Uterus (tissue), 4 donors: ENCODE results near the gene TRIM59. TPM values are rescaled to one million over a fixed set of nuclear protein-coding genes. Genes with fewer than 3 reads are reported as not detected.
A peak's percentile ranks its signal among the peaks of the same experiment; 100 is the strongest.

Experiments used
- DNase-seq, 2 donors: peaks; one replicate each; pipeline ENCODE4 v3.0.0-alpha.2; 2019 to 2020
- H3K27ac ChIP-seq, 2 donors: fragments of 200-600 bp; sonication (generic); 1 replicate in 1 of 2; 2 replicates in 1 of 2; pipeline ENCODE4 v1.5.1; 2016 to 2018
- H3K27me3 ChIP-seq, 2 donors: fragments of 200-600 bp; sonication (generic); one replicate each; pipeline ENCODE4 v1.5.1; 2018 to 2019; ENCODE audit warnings: control low read depth in 1 of 2
- H3K36me3 ChIP-seq, 2 donors: fragments of 200-600 bp; sonication (generic); one replicate each; pipeline ENCODE4 v1.5.1; 2019; ENCODE audit warnings: control low read depth in 1 of 2
- H3K4me1 ChIP-seq, 2 donors: fragments of 200-600 bp; sonication (generic); one replicate each; pipeline ENCODE4 v1.5.1; 2018 to 2019; ENCODE audit warnings: control low read depth in 1 of 2
- H3K4me3 ChIP-seq, 2 donors: fragments of 200-600 bp; sonication (generic); 1 replicate in 1 of 2; 2 replicates in 1 of 2; pipeline ENCODE4 v1.5.1; 2018 to 2019; ENCODE audit warnings: mild to moderate bottlenecking in 1 of 2
- H3K9me3 ChIP-seq, 2 donors: fragments of 200-600 bp; sonication (generic); one replicate each; pipeline ENCODE4 v1.5.1; 2019; ENCODE audit warnings: control low read depth in 1 of 2
- POLR2A ChIP-seq, 2 donors: fragments of 450-650 bp; IDR thresholded peaks; one replicate each; pipeline ENCODE4 v1.6.1; 2016; ENCODE audit warnings: antibody characterized with exemption in 2 of 2, mild to moderate bottlenecking in 1 of 2, moderate library complexity in 1 of 2
- intact Hi-C: fragments of 100-400 bp; cut with DNase I; formaldehyde crosslinking; loops from one replicate; pipeline ENCODE4 v1.15.1; 2023; ENCODE audit warnings: low total_unique reads
- total RNA-seq, 4 donors: library from RNA; depleted of rRNA in 3 of 4; stranded (reverse); fragments of >200 nt in 3 of 4; gene quantifications; one replicate each; pipeline versions ENCODE4 v1.1.0 to v1.2.4, GENCODE V29; 2014 to 2023
- TF ChIP-seq, protein P1 (sequence below), 4 experiments: fragments of 200-600 bp in 2 of 4; fragments of 450-650 bp in 2 of 4; sonication (generic) in 2 of 4; IDR thresholded peaks; one replicate each; pipeline ENCODE4 v1.5.1; 2016 to 2019; ENCODE audit warnings: antibody characterized with exemption in 4 of 4, mild to moderate bottlenecking in 2 of 4, moderate library complexity in 1 of 4
- donor health status: DM: yes; HTN: yes; CAD: no.

The TRIM59 gene
- total RNA-seq, 4 donors from 2014 or later = 1.0 to 42.9 (median 5.1) TPM; not detected in 1

- Histone ChIP-seq H3K9me3 (no peaks in the 10 kb centered on the region), H3K27ac (no peak overlapping the region), H3K4me1 (no peaks in the 10 kb centered on the region), H3K4me3 (no peak overlapping the region), H3K36me3 (no peaks in the 10 kb centered on the region), H3K27me3 (no peaks in the 10 kb centered on the region)
- TF ChIP-seq, protein P1, sequence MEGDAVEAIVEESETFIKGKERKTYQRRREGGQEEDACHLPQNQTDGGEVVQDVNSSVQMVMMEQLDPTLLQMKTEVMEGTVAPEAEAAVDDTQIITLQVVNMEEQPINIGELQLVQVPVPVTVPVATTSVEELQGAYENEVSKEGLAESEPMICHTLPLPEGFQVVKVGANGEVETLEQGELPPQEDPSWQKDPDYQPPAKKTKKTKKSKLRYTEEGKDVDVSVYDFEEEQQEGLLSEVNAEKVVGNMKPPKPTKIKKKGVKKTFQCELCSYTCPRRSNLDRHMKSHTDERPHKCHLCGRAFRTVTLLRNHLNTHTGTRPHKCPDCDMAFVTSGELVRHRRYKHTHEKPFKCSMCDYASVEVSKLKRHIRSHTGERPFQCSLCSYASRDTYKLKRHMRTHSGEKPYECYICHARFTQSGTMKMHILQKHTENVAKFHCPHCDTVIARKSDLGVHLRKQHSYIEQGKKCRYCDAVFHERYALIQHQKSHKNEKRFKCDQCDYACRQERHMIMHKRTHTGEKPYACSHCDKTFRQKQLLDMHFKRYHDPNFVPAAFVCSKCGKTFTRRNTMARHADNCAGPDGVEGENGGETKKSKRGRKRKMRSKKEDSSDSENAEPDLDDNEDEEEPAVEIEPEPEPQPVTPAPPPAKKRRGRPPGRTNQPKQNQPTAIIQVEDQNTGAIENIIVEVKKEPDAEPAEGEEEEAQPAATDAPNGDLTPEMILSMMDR (IDR thresholded peaks at IDR 0.05) = no peak
- no peak for TF ChIP-seq POLR2A (IDR thresholded peaks at IDR 0.05)
- intact Hi-C loops = no loop called here
- no peak for DNase-seq
Observed at GRCh38 chr3:160435095-160435494, 14.5 kb downstream of the TRIM59 start.

- Histone ChIP-seq H3K4me3 (no peak overlapping the region), H3K27ac (no peak overlapping the region), H3K9me3 (no peaks in the 10 kb centered on the region), H3K4me1 (no peaks in the 10 kb centered on the region), H3K27me3 (no peaks in the 10 kb centered on the region), H3K36me3 (no peaks in the 10 kb centered on the region)
- no peak for DNase-seq
- intact Hi-C loops = no loop called here
- TF ChIP-seq, protein P1 (IDR thresholded peaks at IDR 0.05) = no peak
- no peak for TF ChIP-seq POLR2A (IDR thresholded peaks at IDR 0.05)
Observed at GRCh38 chr3:160434071-160434470, 15.5 kb downstream of the TRIM59 start.

GRCh38 chr3:160427832-160428424 is 21.7 kb downstream of the TRIM59 start:
- no peak overlapping the region for H3K4me3 ChIP-seq
- no peaks in the 10 kb centered on the region for H3K36me3 ChIP-seq
- intact Hi-C loops = no loop called here
- H3K27ac ChIP-seq = no peak overlapping the region
- no peak for DNase-seq
- no peaks in the 10 kb centered on the region for H3K4me1 ChIP-seq
- H3K27me3 ChIP-seq = no peaks in the 10 kb centered on the region
- no peak for TF ChIP-seq POLR2A (IDR thresholded peaks at IDR 0.05)
- TF ChIP-seq, protein P1 (IDR thresholded peaks at IDR 0.05) = no peak
- no peaks in the 10 kb centered on the region for H3K9me3 ChIP-seq

GRCh38 chr3:160417311-160417710 is 32.3 kb downstream of the TRIM59 start:
- no peak for DNase-seq
- no peaks in the 10 kb centered on the region for H3K36me3 ChIP-seq
- H3K9me3 ChIP-seq = no peaks in the 10 kb centered on the region
- H3K27me3 ChIP-seq = no peaks in the 10 kb centered on the region
- H3K4me1 ChIP-seq = no peaks in the 10 kb centered on the region
- H3K4me3 ChIP-seq = no peak overlapping the region
- H3K27ac ChIP-seq = no peak overlapping the region
- TF ChIP-seq POLR2A (IDR thresholded peaks at IDR 0.05) = no peak
- TF ChIP-seq, protein P1 (IDR thresholded peaks at IDR 0.05) = no peak
- intact Hi-C loops = no loop called here

DNA sequence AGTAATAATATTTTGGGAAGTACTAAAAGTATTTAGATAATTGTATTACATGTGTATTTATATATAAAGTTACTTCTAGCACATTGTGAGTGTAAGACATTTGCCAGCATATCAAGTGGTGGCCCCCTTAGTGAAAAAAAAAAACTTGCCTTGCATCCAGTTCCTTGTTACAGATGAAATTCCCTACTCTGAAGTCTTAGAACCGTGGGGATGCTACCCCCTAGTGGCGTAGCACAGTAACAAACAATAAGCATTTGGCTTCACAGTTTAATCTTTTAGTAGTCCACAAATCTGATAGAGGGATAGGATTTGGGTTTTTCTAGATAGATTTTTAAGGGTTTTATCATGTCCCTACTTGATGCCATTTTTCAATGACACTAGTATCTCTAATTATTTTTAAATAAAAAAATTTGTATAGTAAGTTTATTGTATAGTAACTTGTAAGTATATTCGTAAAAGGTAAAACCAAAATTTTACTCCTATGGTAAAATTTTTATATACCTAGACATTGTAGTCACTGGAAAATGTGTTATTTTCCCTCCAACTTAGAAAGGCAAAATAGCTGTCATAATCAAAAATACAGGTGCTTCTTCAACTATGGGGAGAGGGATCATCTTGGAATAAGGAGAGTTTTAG is 35.9 kb downstream of the TRIM59 start:
- Histone ChIP-seq H3K4me3 (no peak overlapping the region), H3K27ac (no peak overlapping the region), H3K36me3 (no peaks in the 10 kb centered on the region), H3K27me3 (no peaks in the 10 kb centered on the region), H3K4me1 (no peaks in the 10 kb centered on the region), H3K9me3 (no peaks in the 10 kb centered on the region)
- DNase-seq = peak; percentile 42 to 51
- TF ChIP-seq, protein P1 (IDR thresholded peaks at IDR 0.05) = peak; percentile 67 to 80 (median 78)
- no peak for TF ChIP-seq POLR2A (IDR thresholded peaks at IDR 0.05)
- intact Hi-C loops = no loop called here
